Activated CD8-positive, alpha-beta memory T cell treated with anti-CD3 and anti-CD28 coated beads for 48 hours (primary cell): ENCODE results near the gene PTGES.
A peak's percentile ranks its signal among the peaks of the same experiment; 100 is the strongest.

Source experiments
- DNase-seq, 3 experiments: peaks; one replicate each; pipeline ENCODE4 v3.0.0-alpha.2; 2020; ENCODE audit warnings: low read depth in 2 of 3, low spot score in 2 of 3

The PTGES gene

GRCh38 chr9:129720181-129720864, 32.5 kb downstream of the PTGES start:
- no peak for DNase-seq

GRCh38 chr9:129719135-129719534, 33.7 kb downstream of the PTGES start:
- no peak for DNase-seq

GRCh38 chr9:129718647-129719046, 34.2 kb downstream of the PTGES start:
- DNase-seq = no peak

- DNase-seq = no peak
Observed at GRCh38 chr9:129717991-129718390, 34.9 kb downstream of the PTGES start.

- no peak for DNase-seq
Observed at GRCh38 chr9:129716091-129716490, 36.8 kb downstream of the PTGES start.

- DNase-seq = no peak
Observed at GRCh38 chr9:129714511-129715061, 38.3 kb downstream of the PTGES start.

- DNase-seq = no peak
Observed at GRCh38 chr9:129713402-129713679, 39.5 kb downstream of the PTGES start.

- DNase-seq = no peak
Observed at GRCh38 chr9:129712634-129713401, 40.0 kb downstream of the PTGES start.

GRCh38 chr9:129710169-129710453, 42.7 kb downstream of the PTGES start:
- DNase-seq = no peak

- no peak for DNase-seq
Observed at GRCh38 chr9:129709438-129710168, 43.2 kb downstream of the PTGES start.

- DNase-seq = no peak
Observed at GRCh38 chr9:129708793-129709192, 44.0 kb downstream of the PTGES start.

GRCh38 chr9:129704807-129705206, 48.0 kb downstream of the PTGES start:
- DNase-seq = no peak

GRCh38 chr9:129703667-129704355, 49.0 kb downstream of the PTGES start:
- no peak for DNase-seq

GRCh38 chr9:129702589-129703520, 50.0 kb downstream of the PTGES start:
- no peak for DNase-seq

- DNase-seq = no peak
Observed at GRCh38 chr9:129701549-129701948, 51.3 kb downstream of the PTGES start.

GRCh38 chr9:129701054-129701453, 51.8 kb downstream of the PTGES start:
- DNase-seq = no peak

- peak in 1 of 3 experiments; percentile 12 for DNase-seq
Observed at GRCh38 chr9:129698254-129698757, 54.5 kb downstream of the PTGES start.

GRCh38 chr9:129697656-129698253, 55.1 kb downstream of the PTGES start:
- DNase-seq = peak in 1 of 3 experiments; percentile 33

- no peak for DNase-seq
Observed at GRCh38 chr9:129696944-129697655, 55.7 kb downstream of the PTGES start.
